Esophagus squamous epithelium (tissue), 4 donors: ENCODE data around the gene HTR1D.
"Not testable (repeated sequence)": the region's sequence is repeated elsewhere in the genome, so short reads cannot be mapped to it uniquely, and the experiment has no call there.

Source experiments
- POLR2A ChIP-seq, 4 donors: fragments of 450-650 bp; IDR thresholded peaks; one replicate each; pipeline ENCODE4 v1.6.1; 2017; ENCODE audit warnings: antibody characterized with exemption in 4 of 4, mild to moderate bottlenecking in 4 of 4, moderate library complexity in 3 of 4
- TF ChIP-seq, protein P1 (sequence below), 6 experiments: fragments of 450-650 bp in 4 of 6; fragments of 200-600 bp in 2 of 6; sonication (generic) in 2 of 6; IDR thresholded peaks; one replicate each; pipeline ENCODE4 v1.5.1; 2016 to 2019; ENCODE audit warnings: antibody characterized with exemption in 6 of 6, mild to moderate bottlenecking in 4 of 6, moderate library complexity in 4 of 6

DNA sequence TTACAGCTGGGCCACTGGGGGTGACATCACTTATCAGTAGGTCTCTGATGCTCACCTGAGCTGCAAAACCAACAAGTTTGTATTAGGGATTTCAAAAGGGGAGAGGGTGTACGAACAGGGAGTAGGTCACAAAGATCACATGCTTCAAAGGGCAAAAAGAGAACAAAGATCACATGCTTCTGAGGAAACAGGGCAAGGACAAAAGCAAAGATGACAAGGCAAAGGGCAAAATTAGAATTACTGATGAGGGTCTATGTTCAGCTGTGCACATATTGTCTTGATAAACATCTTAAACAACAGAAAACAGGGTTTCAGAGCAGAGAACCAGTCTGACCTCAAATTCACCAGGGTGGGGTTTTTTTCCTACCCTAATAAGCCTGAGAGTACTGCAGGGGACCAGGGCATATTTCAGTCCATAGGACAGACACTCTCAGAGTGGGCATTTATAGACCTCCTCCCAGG lies 6.2 kb upstream of the HTR1D start:
- TF ChIP-seq, protein P1, sequence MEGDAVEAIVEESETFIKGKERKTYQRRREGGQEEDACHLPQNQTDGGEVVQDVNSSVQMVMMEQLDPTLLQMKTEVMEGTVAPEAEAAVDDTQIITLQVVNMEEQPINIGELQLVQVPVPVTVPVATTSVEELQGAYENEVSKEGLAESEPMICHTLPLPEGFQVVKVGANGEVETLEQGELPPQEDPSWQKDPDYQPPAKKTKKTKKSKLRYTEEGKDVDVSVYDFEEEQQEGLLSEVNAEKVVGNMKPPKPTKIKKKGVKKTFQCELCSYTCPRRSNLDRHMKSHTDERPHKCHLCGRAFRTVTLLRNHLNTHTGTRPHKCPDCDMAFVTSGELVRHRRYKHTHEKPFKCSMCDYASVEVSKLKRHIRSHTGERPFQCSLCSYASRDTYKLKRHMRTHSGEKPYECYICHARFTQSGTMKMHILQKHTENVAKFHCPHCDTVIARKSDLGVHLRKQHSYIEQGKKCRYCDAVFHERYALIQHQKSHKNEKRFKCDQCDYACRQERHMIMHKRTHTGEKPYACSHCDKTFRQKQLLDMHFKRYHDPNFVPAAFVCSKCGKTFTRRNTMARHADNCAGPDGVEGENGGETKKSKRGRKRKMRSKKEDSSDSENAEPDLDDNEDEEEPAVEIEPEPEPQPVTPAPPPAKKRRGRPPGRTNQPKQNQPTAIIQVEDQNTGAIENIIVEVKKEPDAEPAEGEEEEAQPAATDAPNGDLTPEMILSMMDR (IDR thresholded peaks at IDR 0.05) = not testable (repeated sequence)
- TF ChIP-seq POLR2A (IDR thresholded peaks at IDR 0.05) = not testable (repeated sequence)
